Common myeloid progenitor, CD34-positive (primary cell): ENCODE data around the gene NLRX1.
"Not testable (repeated sequence)": the region's sequence is repeated elsewhere in the genome, so short reads cannot be mapped to it uniquely, and the experiment has no call there.

ENCODE experiments used
- CTCF ChIA-PET: fragments of 350-600 bp; sonication (Branson Sonifier 250); formaldehyde crosslinking; loops from one replicate; lab custom pipeline; 2021; ENCODE audit warnings: antibody characterized with exemption; lab: Charles Lee
- POLR2A ChIA-PET: fragments of 350-600 bp; sonication (Branson Sonifier 250); formaldehyde crosslinking; loops from one replicate; lab custom pipeline; 2021; ENCODE audit warnings: antibody characterized with exemption; lab: Charles Lee
- DNase-seq, 3 donors: peaks; one replicate each; pipeline versions ENCODE4 v3.0.0 to v3.0.0-alpha.2; 2013
- H3K27ac ChIP-seq, 2 experiments: 1 replicate in 1 of 2; 2 replicates in 1 of 2; pipeline ENCODE4 v1.7.0; 2013; ENCODE audit warnings: inconsistent platforms in 2 of 2, low read length in 2 of 2, mild to moderate bottlenecking in 2 of 2, low read depth in 1 of 2, moderate library complexity in 1 of 2; ENCODE audit not compliant: severe bottlenecking in 2 of 2, insufficient read depth in 1 of 2, poor library complexity in 1 of 2
- H3K27me3 ChIP-seq, 5 experiments: replicated peaks in 2 of 5; 1 replicate in 3 of 5; 2 replicates in 2 of 5; pipeline versions ENCODE4 v1.6.1 to v1.7.0; 2013; ENCODE audit warnings: low read length in 4 of 5, mild to moderate bottlenecking in 2 of 5, moderate library complexity in 2 of 5, inconsistent platforms in 1 of 5; ENCODE audit not compliant: insufficient read depth in 5 of 5, control insufficient read depth in 4 of 5
- H3K36me3 ChIP-seq, 4 experiments: 1 replicate in 2 of 4; 2 replicates in 2 of 4; pipeline versions ENCODE4 v1.6.1 to v1.7.0; 2013; ENCODE audit warnings: low read length in 3 of 4, control low read depth in 1 of 4, mild to moderate bottlenecking in 1 of 4; ENCODE audit not compliant: control insufficient read depth in 4 of 4, insufficient read depth in 4 of 4
- H3K4me1 ChIP-seq, 4 experiments: 1 replicate in 3 of 4; 2 replicates in 1 of 4; pipeline versions ENCODE4 v1.6.1 to v1.7.1; 2013; ENCODE audit warnings: low read length in 3 of 4, mild to moderate bottlenecking in 3 of 4, control low read depth in 1 of 4, inconsistent platforms in 1 of 4, moderate library complexity in 1 of 4; ENCODE audit not compliant: control insufficient read depth in 4 of 4, insufficient read depth in 4 of 4; ENCODE audit errors: control extremely low read depth in 1 of 4
- H3K4me3 ChIP-seq, 7 experiments: 1 replicate in 4 of 7; 2 replicates in 3 of 7; pipeline versions ENCODE4 v1.5.1 to v1.7.0; 2013; ENCODE audit warnings: mild to moderate bottlenecking in 7 of 7, low read length in 6 of 7, moderate library complexity in 6 of 7, inconsistent platforms in 2 of 7, low read depth in 2 of 7, control low read depth in 1 of 7; ENCODE audit not compliant: insufficient read depth in 4 of 7, control insufficient read depth in 1 of 7; ENCODE audit errors: extremely low read depth in 1 of 7
- H3K9me3 ChIP-seq, 5 experiments: 1 replicate in 4 of 5; 2 replicates in 1 of 5; pipeline versions ENCODE4 v1.6.1 to v1.7.1; 2013; ENCODE audit warnings: low read length in 4 of 5, mild to moderate bottlenecking in 2 of 5, inconsistent platforms in 1 of 5, low read depth in 1 of 5, moderate library complexity in 1 of 5; ENCODE audit not compliant: control insufficient read depth in 4 of 5, insufficient read depth in 2 of 5; ENCODE audit errors: control extremely low read depth in 1 of 5
- WGBS: methylation state at CpG from one replicate; pipeline ENCODE4 v1.1.5; 2013; ENCODE audit not compliant: insufficient coverage; 5-methylcytosine and 5-hydroxymethylcytosine counted together

The NLRX1 gene

GRCh38 chr11:119218141-119218878 is 49.8 kb downstream of the NLRX1 start:
- Histone ChIP-seq H3K9me3 (no peaks in the 10 kb centered on the region), H3K27ac (no peak overlapping the region), H3K36me3 (peaks cover 0 to 3% (median 0%) of the 10 kb centered on the region in 4 experiments), H3K4me3 (no peak overlapping the region), H3K4me1 (peaks cover 0 to 8% (median 5%) of the 10 kb centered on the region in 4 experiments), H3K27me3 (no peaks in the 10 kb centered on the region)
- ChIA-PET CTCF (no interaction called here), POLR2A (no interaction called here)
- 100% methylated on average over 2 of the region's 8 CpGs for WGBS
- no peak for DNase-seq

GRCh38 chr11:119222308-119222707 is 53.8 kb downstream of the NLRX1 start:
- no peak overlapping the region for H3K4me3 ChIP-seq
- no peaks in the 10 kb centered on the region for H3K9me3 ChIP-seq
- WGBS = 88% methylated on average over 2 of the region's 2 CpGs
- no peak overlapping the region for H3K27ac ChIP-seq
- CTCF ChIA-PET = interaction anchor here (1.1 kb wide), 1 partner anchor 100 kb away, joined by 3 read pairs; no protein-coding TSS in a partner anchor
- H3K27me3 ChIP-seq = no peaks in the 10 kb centered on the region
- DNase-seq = no peak
- no peaks in the 10 kb centered on the region for H3K36me3 ChIP-seq
- POLR2A ChIA-PET = interaction anchor here (1.3 kb wide), 1 partner anchor 12 kb away, joined by 3 read pairs; no protein-coding TSS in a partner anchor
- peaks cover 0 to 8% (median 5%) of the 10 kb centered on the region in 4 experiments for H3K4me1 ChIP-seq

- no peaks in the 10 kb centered on the region for H3K36me3 ChIP-seq
- no peaks in the 10 kb centered on the region for H3K9me3 ChIP-seq
- POLR2A ChIA-PET = interaction anchor here (1.3 kb wide), 1 partner anchor 13 kb away, joined by 3 read pairs; no protein-coding TSS in a partner anchor
- H3K27ac ChIP-seq = no peak overlapping the region
- CTCF ChIA-PET = interaction anchor here (1.1 kb wide), 1 partner anchor 99 kb away, joined by 3 read pairs; no protein-coding TSS in a partner anchor
- H3K4me3 ChIP-seq = no peak overlapping the region
- WGBS = 100% methylated on average over 1 of the region's 5 CpGs
- peaks cover 0 to 8% (median 5%) of the 10 kb centered on the region in 4 experiments for H3K4me1 ChIP-seq
- no peak for DNase-seq
- no peaks in the 10 kb centered on the region for H3K27me3 ChIP-seq
These were observed 54.4 kb downstream of the NLRX1 start for GRCh38 chr11:119222891-119223290.

GRCh38 chr11:119223856-119224255 is 55.3 kb downstream of the NLRX1 start:
- WGBS = 100% methylated on average over 1 of the region's 1 CpG
- Histone ChIP-seq H3K36me3 (no peaks in the 10 kb centered on the region), H3K4me1 (peaks cover 0 to 16% (median 8%) of the 10 kb centered on the region in 4 experiments), H3K27ac (no peak overlapping the region), H3K4me3 (no peak overlapping the region), H3K27me3 (no peaks in the 10 kb centered on the region), H3K9me3 (no peaks in the 10 kb centered on the region)
- CTCF ChIA-PET = interaction anchor here (1.0 kb wide), 1 partner anchor 14 kb away, joined by 3 read pairs; no protein-coding TSS in a partner anchor
- no peak for DNase-seq
- POLR2A ChIA-PET = no interaction called here

GRCh38 chr11:119228535-119229287 is 60.2 kb downstream of the NLRX1 start:
- POLR2A ChIA-PET = interaction anchor here (0.7 kb wide), 1 partner anchor 240 kb away, joined by 3 read pairs; no protein-coding TSS in a partner anchor
- Histone ChIP-seq H3K36me3 (peaks cover 0 to 12% (median 6%) of the 10 kb centered on the region in 4 experiments), H3K4me3 (peak overlapping the region in 2 of 7 experiments; percentile 13 to 43), H3K4me1 (peaks cover 0 to 16% (median 9%) of the 10 kb centered on the region in 4 experiments), H3K27ac (peak overlapping the region in 1 of 2 experiments; percentile 50)
- H3K9me3 ChIP-seq, H3K27me3 ChIP-seq: not testable (repeated sequence)
- CTCF ChIA-PET = interaction anchor here (0.6 to 1.2 kb wide), 3 partner anchors 10 to 130 kb away, joined by 3 read pairs; no protein-coding TSS in a partner anchor
- 47% methylated on average over 3 of the region's 9 CpGs for WGBS
- peak in 2 of 3 donors; percentile 14 to 23 for DNase-seq

GRCh38 chr11:119229288-119229672 is 60.8 kb downstream of the NLRX1 start:
- CTCF ChIA-PET = interaction anchor here (0.7 to 1.2 kb wide), 2 partner anchors 12 to 131 kb away, joined by 3 read pairs; no protein-coding TSS in a partner anchor
- no peak overlapping the region for H3K4me3 ChIP-seq
- peak overlapping the region in 1 of 2 experiments; percentile 50 for H3K27ac ChIP-seq
- no CpG with 5 or more reads among the region's 3 CpGs for WGBS
- no peaks in the 10 kb centered on the region for H3K9me3 ChIP-seq
- peaks cover 0 to 16% (median 9%) of the 10 kb centered on the region in 4 experiments for H3K4me1 ChIP-seq
- POLR2A ChIA-PET = no interaction called here
- H3K27me3 ChIP-seq = no peaks in the 10 kb centered on the region
- peaks cover 0 to 14% (median 6%) of the 10 kb centered on the region in 4 experiments for H3K36me3 ChIP-seq
- peak in 1 of 3 donors; percentile 20 for DNase-seq
